Measurements from ENCODE around the gene BRINP3. TPM values are rescaled to one million over a fixed set of nuclear protein-coding genes. Genes with fewer than 3 reads are reported as not detected.
A peak's percentile ranks its signal among the peaks of the same experiment; 100 is the strongest.

Gene BRINP3
- total RNA-seq, 6 donors from 2014 or later: 0.17 to 1.6 (median 1.1) TPM; not detected in 2

DNA sequence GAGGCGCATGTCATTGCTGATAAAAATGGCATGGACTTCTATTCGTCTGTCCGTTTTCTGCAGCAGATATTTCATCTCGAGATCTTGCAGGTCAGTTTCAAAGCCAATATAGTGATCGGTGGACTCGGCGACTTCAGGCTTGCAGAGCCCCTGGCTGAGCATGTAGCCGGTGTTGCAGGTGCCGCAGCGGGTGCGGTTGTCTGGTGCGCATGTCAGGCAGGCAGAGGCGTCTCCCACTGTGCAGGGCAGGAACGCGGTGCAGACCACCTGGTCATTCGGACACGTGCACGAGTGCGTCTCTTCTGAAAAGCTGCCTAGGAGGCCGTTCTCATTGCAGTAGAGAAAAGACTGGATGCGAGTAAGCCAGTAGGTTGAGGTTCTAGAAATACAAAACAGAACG is 378.9 kb downstream of the BRINP3 start:
- Histone ChIP-seq H3K36me3 (no peaks in the 10 kb centered on the region), H3K4me1 (no peaks in the 10 kb centered on the region), H3K4me3 (no peak overlapping the region), H3K9me3 (no peaks in the 10 kb centered on the region), H3K27me3 (no peaks in the 10 kb centered on the region), H3K27ac (no peak overlapping the region)
- TF ChIP-seq POLR2AphosphoS5 (IDR thresholded peaks at IDR 0.05): no peak
- TF ChIP-seq, protein P1, sequence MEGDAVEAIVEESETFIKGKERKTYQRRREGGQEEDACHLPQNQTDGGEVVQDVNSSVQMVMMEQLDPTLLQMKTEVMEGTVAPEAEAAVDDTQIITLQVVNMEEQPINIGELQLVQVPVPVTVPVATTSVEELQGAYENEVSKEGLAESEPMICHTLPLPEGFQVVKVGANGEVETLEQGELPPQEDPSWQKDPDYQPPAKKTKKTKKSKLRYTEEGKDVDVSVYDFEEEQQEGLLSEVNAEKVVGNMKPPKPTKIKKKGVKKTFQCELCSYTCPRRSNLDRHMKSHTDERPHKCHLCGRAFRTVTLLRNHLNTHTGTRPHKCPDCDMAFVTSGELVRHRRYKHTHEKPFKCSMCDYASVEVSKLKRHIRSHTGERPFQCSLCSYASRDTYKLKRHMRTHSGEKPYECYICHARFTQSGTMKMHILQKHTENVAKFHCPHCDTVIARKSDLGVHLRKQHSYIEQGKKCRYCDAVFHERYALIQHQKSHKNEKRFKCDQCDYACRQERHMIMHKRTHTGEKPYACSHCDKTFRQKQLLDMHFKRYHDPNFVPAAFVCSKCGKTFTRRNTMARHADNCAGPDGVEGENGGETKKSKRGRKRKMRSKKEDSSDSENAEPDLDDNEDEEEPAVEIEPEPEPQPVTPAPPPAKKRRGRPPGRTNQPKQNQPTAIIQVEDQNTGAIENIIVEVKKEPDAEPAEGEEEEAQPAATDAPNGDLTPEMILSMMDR (IDR thresholded peaks at IDR 0.05): no peak
- no peak for TF ChIP-seq POLR2A (IDR thresholded peaks at IDR 0.05)
- no peak for TF ChIP-seq EP300 (IDR thresholded peaks at IDR 0.05)
- DNase-seq (peak in 1 of 2 donors; percentile 41), ATAC-seq (ENCODE audit: low FRiP score in 2 of 2) (no peak)
- 89% methylated on average over 22 of the region's 22 CpGs for WGBS, 2 donors

DNA sequence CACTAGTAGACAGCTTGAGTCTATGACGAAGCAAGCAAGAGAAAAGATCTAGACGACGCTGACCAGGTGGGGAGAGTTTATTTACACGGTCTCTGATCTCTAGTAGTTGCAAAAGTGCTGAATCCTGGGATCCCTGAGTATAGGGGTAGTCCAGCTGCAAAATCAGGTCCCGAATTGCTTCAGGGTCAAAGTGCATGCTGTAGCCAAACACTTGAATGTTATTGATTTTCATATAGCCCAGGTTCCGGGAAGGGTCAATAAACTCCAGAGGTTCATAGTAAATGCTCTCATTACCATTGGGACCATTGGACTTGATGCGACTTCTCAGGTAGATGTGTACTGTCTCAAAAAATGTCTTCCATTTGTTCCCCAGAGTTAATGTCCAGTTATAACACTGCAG is 379.6 kb downstream of the BRINP3 start:
- WGBS, 2 donors: 86 to 89% methylated on average over 7 of the region's 7 CpGs
- ATAC-seq (ENCODE audit: low FRiP score in 2 of 2): no peak
- no peak for DNase-seq
- Histone ChIP-seq H3K4me1 (no peaks in the 10 kb centered on the region), H3K9me3 (no peaks in the 10 kb centered on the region), H3K27ac (no peak overlapping the region), H3K4me3 (no peak overlapping the region), H3K27me3 (no peaks in the 10 kb centered on the region), H3K36me3 (no peaks in the 10 kb centered on the region)
- TF ChIP-seq, protein P1 (IDR thresholded peaks at IDR 0.05): no peak
- TF ChIP-seq POLR2A (IDR thresholded peaks at IDR 0.05) (no peak), EP300 (IDR thresholded peaks at IDR 0.05) (no peak), POLR2AphosphoS5 (IDR thresholded peaks at IDR 0.05) (no peak)

DNA sequence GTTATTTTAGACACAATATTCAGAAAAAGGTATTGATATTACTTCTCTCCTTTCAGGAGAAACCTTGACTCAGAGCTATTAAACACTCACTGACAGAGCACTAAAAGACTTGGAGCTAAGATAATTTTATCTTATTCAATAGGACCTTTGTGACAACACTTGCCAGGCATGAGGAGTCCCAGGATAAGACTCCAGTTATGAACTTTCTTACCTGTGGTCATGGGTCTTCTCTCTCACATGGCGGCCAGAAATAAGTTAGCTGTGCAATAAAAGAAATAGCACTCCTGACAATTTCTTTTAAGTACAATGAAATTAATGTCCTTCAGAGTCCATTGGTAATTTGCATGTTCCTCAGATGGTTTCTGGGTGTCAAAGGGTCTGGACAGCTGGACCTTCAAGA is 382.1 kb downstream of the BRINP3 start:
- Histone ChIP-seq H3K4me3 (no peak overlapping the region), H3K27ac (no peak overlapping the region)
- TF ChIP-seq EP300 (IDR thresholded peaks at IDR 0.05): no peak
- no peak for TF ChIP-seq POLR2A (IDR thresholded peaks at IDR 0.05)
- TF ChIP-seq POLR2AphosphoS5 (IDR thresholded peaks at IDR 0.05): no peak
- TF ChIP-seq, protein P1 (IDR thresholded peaks at IDR 0.05): no peak

DNA sequence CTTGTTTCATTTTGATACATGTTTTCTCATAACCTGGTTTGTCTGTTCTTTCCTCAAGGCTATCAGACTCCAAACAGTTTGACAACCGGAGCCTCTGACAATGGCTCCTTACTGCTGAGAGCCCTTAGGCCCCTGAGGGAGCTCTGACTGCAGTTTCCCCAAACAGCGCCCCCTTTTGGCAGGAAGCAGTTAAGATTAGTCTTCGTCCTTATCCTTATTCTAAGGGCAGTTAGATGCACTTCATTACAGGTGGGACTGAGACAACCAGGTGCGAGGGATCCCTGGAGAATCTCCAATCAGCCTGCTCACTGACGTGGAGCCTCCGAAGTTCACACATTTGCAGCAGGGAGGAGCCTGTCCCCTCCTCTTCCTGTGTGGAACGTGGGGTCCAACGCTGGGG is 393.1 kb downstream of the BRINP3 start:
- Histone ChIP-seq H3K9me3 (no peaks in the 10 kb centered on the region), H3K27me3 (no peaks in the 10 kb centered on the region), H3K4me1 (no peaks in the 10 kb centered on the region), H3K4me3 (no peak overlapping the region), H3K27ac (no peak overlapping the region), H3K36me3 (no peaks in the 10 kb centered on the region)
- ATAC-seq (ENCODE audit: low FRiP score in 2 of 2) (no peak), DNase-seq (no peak)
- WGBS, 2 donors: 67 to 72% methylated on average over 8 of the region's 8 CpGs
- TF ChIP-seq EP300 (IDR thresholded peaks at IDR 0.05) (no peak), POLR2A (IDR thresholded peaks at IDR 0.05) (no peak), POLR2AphosphoS5 (IDR thresholded peaks at IDR 0.05) (no peak)
- TF ChIP-seq, protein P1 (IDR thresholded peaks at IDR 0.05): no peak

More for the DNA sequence above, 382.1 kb downstream of the BRINP3 start:
- Histone ChIP-seq H3K9me3 (no peaks in the 10 kb centered on the region), H3K27me3 (no peaks in the 10 kb centered on the region), H3K4me1 (no peaks in the 10 kb centered on the region), H3K36me3 (no peaks in the 10 kb centered on the region)
- ATAC-seq (ENCODE audit: low FRiP score in 2 of 2) (no peak), DNase-seq (no peak)
- WGBS, 2 donors: 80 to 89% methylated on average over 1 of the region's 1 CpG

DNA sequence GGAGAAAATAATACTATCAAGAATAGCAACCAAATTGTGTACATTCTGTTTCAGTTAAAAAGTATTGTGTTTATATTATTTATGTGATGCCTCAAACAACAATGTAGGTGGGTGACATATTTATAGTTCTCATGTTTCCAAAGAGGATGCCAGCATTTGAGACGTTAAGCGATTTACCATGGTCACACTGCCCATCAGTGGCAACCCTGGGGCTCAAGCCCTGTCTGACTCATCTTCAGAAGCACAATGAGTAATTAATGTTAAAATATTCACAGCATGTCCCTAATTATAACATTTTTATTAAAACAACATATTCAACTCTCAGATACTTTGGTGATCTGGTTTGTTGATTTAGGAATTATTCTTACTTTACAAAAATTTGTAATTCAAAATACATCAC is 409.4 kb downstream of the BRINP3 start:
- TF ChIP-seq POLR2A (IDR thresholded peaks at IDR 0.05): no peak
- TF ChIP-seq POLR2AphosphoS5 (IDR thresholded peaks at IDR 0.05): no peak
- TF ChIP-seq EP300 (IDR thresholded peaks at IDR 0.05): no peak
- TF ChIP-seq, protein P1 (IDR thresholded peaks at IDR 0.05): no peak
- Histone ChIP-seq H3K4me1 (no peaks in the 10 kb centered on the region), H3K9me3 (no peaks in the 10 kb centered on the region), H3K36me3 (no peaks in the 10 kb centered on the region), H3K27me3 (no peaks in the 10 kb centered on the region), H3K27ac (no peak overlapping the region), H3K4me3 (no peak overlapping the region)
- ATAC-seq (ENCODE audit: low FRiP score in 2 of 2): no peak
- DNase-seq: no peak
- 80 to 83% methylated on average over 2 of the region's 2 CpGs for WGBS, 2 donors

All from upper lobe of left lung (tissue), 6 donors.